Left cardiac atrium (tissue), 4 donors: Measurements from ENCODE around the gene YDJC. TPM values are rescaled to one million over a fixed set of nuclear protein-coding genes. Genes with fewer than 3 reads are reported as not detected.
"Not testable (repeated sequence)": the region's sequence is repeated elsewhere in the genome, so short reads cannot be mapped to it uniquely, and the experiment has no call there.

Source experiments
- ATAC-seq, 2 donors: fragments of 200-7000 bp; cut with Tn5 transposase; one replicate each; pipeline ENCODE4 v1.9.1; 2020; ENCODE audit warnings: mild to moderate bottlenecking in 2 of 2, moderate library complexity in 2 of 2
- DNase-seq: peaks from one replicate; pipeline ENCODE4 v3.0.0-alpha.2; 2020
- intact Hi-C, 2 donors: fragments of 100-400 bp; cut with DNase I; formaldehyde crosslinking; loops; one replicate each; pipeline versions ENCODE4 v1.14.1 to v1.15.1; 2022 to 2023
- long read RNA-seq: library from polyadenylated mRNA; unstranded; transcript quantifications from one replicate; pipeline ENCODE4 v2.0.0, GENCODE V29; 2021
- total RNA-seq, 2 donors: library from RNA; stranded (reverse); fragmentation: NEBNext Ultra II Directional; extraction: Animal tissue kit (Norgen Biotek cat#: 25700); gene quantifications; one replicate each; pipeline ENCODE4 v1.2.1, GENCODE V29; 2021
- donor health status: DM: no; HTN: yes; CAD: no.
- donor health status: DM: no; HTN: yes; CAD: no; lungs with severe emphysema.
- donor health status: DM: yes; HTN: yes; CAD: no.
- donor health status: Dilated cardiomyopathy.

Gene YDJC
- total RNA-seq, result 1 to 10 TPM; 5.7 to 6.4 TPM
- long read RNA-seq, transcript YDJC-203 (5 exons, 1,410 nt), result major isoform, 7 of 16 reads
- long read RNA-seq, partial matches to known transcripts, result 2 of 16 reads
- long read RNA-seq, other reads (novel, unspliced or antisense), result 1 of 16 reads

DNA sequence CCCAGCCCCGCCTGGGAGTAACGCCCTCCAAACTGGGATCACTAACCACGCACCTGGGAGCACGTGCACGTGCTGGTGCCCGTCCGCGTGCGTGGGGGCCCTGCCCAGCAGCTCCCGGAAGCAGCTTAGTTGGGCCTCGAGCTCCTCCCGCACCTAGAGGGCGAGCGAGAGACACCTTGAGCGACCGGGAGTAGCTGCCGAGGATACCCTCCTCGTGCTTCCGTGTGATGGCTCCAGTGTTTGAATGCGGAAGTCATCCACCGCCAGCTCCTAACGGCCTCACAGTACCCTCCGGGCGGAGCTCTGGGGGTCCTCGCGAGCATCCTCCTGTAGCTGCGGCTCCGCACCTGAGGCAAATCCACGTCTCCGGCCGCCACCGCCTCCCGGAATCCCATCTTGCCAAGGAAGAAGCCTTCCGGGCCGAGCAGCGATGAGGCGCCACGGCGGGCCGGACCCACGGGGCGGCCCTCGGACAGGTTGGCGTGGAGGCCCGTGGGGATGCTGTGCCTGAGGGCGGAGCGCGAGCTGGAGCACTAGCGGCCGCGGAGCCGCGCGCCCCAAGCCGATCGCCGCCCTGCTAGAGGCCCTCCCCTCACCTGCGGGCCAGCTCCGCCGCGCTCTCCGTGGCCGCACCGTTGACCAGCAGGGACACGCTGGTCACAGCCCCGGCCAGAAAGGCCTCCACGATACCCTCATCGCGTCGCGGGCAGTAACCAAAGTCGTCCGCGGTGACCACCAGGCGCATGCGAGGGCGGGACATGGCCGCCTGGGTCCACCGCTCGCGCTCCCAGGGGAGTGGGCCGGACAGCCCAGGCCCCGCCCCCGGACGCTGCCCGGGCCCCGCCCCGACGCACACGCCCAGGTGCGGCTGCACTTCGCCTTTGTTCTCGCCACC is at the start of gene YDJC:
Gene YDJC (minus strand): TSS at position 768 of the 895 bp plus-strand sequence. CDS start 8 bp downstream, at position 760.
- DNase-seq, result peak; percentile 94
- intact Hi-C loops, result loop anchor here in 1 of 2 donors (5.0 kb wide), 2 partner anchors 37 to 52 kb away; no protein-coding TSS in a partner anchor
- ATAC-seq, result peak; percentile 97

DNA sequence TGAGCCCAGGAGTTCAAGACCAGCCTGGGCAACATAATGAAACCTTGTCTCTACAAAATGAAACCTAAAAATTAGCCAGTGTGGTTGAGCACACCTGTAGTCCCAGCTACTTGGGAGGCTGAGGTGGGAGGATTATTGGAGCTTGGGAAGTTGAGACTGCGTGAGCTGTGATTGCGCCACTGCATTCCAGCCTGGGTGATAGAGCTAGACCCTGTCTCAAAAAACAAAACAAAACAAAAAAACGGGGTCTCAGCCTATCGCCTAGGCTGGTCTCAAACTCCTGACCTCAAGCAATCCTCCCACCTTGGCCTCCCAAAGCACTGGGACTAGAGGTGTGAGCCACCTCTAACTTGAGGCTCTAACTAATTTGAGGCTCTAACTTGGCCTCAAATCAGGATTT is 49.6 kb upstream of the YDJC start:
- intact Hi-C loops, result no loop called here
- ATAC-seq (no peak), DNase-seq (no peak)

DNA sequence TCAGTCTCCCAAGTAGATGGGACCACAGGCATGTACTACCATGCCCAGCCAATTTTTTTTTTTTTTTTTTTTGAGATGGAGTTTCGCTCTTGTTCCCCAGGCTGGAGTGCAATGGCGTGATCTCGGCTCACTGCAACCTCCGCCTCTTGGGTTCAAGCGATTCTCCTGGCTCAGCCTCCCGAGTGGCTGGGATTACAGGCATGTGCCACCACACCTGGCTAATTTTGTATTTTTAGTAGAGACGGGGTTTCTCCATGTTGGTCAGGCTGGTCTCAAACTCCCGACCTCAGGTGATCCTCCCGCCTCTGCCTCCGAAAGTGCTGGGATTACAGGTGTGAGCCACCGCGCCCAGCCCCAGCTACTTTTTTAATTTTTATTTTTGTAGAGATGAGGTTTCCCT is 49.0 kb upstream of the YDJC start:
- DNase-seq, ATAC-seq, intact Hi-C loops: not testable (repeated sequence)

DNA sequence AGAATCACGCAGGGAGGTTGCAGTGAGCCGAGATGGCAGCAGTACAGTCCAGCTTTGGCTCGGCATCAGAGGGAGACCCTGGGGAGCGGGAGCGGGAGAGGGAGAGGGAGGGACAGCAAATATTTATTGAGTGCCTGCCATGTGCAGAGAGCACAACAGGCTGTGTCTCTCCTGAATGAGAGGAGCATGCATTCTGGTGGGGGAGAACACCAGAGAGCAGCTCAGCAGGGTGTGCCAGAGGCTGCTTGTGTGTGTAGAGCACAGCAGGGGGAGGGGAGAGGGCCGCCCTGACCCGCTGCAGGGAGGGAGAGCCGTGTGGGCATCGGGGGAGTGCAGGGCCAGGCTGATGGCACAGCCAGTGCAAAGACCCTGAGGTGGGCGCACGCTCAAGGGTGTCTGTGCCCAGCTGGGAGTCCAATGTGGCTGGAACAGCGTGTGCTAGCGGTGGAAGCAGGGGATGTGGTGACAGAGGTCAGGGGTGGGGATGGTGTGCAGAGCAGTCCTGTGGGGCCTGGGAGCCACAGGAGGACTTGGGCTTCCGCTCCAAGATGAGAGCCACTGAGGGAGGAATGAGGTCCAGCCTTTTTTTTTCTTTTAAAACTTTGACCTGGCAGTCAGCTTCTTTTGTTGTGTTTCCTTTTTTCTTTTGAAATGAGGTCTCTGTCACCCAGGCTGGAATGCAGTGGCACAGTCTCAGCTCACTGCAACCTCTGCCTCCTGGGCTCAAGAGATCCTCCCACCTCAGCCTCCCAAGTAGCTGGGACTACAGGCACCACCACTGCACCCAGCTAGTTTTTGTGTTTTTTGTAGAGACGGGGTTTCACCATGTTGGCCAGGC is 48.0 kb upstream of the YDJC start:
- ATAC-seq, result peak in 1 of 2 donors; percentile 65

GRCh38 chr22:21674638-21675245 is 44.9 kb upstream of the YDJC start:
- DNase-seq (no peak), ATAC-seq (no peak)
- intact Hi-C loops, result no loop called here

More for the DNA sequence above, 48.0 kb upstream of the YDJC start:
- DNase-seq, result no peak
- intact Hi-C loops, result no loop called here

DNA sequence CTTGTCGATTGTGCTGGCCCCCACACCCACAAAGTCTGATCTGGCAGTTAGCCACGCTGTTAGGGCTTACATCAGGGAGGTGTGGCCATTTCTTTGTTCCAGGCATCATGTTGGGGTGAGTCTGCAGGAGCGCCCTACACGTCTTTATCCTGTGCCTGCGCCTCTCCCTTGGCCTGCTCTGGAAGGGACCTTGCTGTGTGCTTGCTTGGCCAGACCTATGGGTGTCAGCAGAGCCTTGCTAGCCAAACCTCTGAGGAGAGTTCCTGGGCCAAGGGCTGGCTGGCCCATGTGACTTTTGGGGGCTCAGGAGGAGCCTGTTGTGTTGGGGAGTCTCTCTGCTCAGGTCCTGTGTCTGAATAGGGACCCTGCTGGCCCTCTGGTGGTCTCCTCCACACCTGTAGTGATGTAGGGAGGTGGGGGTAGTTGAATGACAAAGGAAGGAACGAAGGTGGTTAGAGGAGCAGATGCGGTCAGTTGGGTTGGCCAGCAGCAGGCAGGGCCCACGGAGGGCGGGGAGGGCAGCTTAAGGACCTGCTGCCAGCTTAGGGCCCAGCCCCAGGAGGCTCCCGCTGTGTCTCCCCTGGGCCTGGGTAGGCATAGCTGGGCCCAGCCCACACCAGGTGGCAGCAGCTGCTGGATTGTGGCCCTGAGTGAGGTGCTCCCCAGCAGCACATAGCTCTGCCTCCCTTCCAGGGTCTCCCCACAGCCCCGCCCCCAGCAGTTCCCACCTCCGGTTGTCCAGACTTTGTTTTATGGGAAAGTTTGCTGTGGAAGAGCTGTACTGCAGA is 43.9 kb upstream of the YDJC start:
- DNase-seq (no peak), ATAC-seq (no peak)
- intact Hi-C loops, result no loop called here

DNA sequence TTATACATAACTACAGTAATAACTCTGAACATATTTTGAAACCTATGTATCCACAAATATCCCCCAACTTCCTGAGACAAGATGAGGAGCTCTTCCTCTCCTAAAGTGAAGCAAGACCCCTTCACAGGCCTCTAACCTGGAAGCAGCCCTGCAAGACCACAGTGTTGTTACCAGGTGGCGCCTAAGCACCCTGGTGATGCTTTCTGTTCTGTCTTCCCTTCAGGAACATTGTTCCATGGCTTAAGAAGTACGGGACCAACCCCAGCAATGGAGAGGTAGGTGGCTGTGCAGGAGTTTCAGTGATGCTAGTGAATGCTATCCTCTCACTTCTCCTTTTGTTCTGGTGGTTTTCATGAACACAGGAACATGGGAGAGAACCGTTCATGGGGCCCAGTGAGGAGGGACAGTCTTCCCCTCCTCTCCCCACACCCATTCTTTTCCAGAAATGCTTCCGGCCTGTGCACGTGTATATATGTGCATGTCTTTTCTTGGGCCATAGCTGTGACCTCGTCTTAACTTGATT is 42.3 kb upstream of the YDJC start:
- intact Hi-C loops, result no loop called here
- DNase-seq (no peak), ATAC-seq (no peak)

DNA sequence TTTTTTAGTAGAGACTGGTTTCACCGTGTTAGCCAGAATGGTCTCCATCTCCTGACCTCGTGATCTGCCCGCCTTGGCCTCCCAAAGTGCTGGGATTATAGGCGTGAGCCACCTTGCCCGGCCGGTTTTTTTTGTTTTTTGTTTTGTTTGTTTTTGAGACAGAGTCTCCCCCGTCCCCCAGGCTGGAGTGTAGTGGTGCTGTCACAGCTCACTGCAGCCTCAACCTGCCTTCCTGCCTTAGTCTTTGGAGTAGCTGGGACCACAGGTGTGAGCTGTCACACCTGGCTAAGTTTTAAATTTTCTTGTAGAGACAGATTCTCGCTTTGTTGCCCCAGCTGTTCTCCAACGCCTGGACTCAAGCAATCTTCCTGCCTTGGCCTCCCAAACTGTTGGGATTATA is 39.2 kb upstream of the YDJC start:
- intact Hi-C loops, result no loop called here
- ATAC-seq, result no peak

DNA sequence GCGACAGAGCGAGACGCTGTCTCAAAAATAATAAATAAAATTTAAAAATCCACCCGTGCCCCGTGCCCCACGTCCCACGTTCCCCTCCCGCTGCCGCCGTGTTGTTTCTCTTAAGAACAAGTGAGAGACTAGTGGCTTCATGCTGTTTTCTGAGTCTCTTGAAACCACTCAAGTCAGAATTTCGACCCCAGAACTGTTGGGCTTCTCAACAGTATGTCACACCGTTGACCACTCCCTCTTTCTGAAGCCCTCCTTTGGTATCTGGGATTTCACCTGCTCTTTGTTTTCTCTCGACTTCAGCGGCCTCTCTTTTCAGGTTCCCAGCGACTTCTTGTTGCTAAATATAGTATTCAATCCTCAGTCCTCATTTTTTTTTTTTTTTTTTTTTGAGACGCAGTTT is 37.0 kb upstream of the YDJC start:
- intact Hi-C loops, result no loop called here
- DNase-seq (no peak), ATAC-seq (no peak)

More for the DNA sequence above, 39.2 kb upstream of the YDJC start:
- DNase-seq, result no peak

DNA sequence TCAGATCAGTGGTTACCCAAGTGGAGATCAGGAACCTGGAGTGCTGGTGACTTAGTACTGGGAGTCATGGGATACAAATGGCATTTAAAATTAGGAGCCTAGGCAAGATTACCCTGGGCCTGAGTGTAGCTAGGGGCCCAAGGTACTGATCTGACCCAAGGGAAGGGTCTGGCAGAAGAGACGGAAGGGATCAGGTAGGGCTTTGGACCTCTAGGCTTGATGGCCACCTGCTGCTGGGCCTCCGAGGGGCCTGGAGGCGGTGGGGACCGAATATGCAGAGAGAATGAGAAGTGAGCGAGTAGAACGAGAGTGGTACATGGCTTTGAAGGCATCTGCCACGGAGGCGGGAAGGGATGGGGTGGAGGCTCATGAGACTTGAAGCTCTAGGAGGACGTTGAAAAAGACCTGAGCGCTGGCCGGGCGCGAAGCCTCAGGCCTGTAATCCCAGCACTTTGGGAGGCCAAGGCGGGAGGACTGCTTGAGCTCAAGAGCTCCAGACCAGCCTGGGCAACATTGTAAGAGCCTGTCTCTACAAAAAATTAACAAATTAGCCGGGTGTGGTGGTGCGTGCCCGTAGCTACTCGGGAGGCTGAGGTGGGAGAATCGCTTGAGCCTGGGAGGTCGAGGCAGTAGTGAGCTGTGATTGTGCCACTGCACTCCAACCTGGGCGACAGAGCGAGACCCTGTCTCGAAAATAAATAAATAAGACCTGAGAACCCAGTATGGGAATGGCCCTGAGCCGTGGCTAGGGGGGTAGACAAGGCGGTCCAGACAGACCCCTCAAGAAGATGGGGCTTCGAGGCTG is 35.4 kb upstream of the YDJC start:
- ATAC-seq (no peak), DNase-seq (no peak)
- intact Hi-C loops, result no loop called here

DNA sequence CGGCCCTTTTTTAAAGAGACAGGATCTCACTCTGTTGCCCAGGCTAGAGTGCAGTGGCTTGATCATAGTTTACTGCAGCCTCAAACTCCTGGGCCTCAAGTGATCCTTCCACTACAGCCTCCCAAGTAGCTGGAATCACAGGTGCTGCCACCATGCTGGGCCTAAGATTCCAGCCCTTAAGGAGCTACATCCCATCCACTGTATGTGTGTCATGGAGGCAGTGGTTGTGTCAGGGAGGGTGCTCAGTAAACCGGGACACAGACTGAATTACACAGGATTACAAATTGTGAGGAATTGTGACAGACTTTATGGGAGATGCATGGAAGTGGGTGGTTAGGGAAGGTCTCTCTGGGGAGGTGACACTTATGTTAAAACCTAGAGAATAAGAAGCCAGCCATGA is 33.9 kb upstream of the YDJC start:
- ATAC-seq (no peak), DNase-seq (no peak)
- intact Hi-C loops, result no loop called here

- ATAC-seq, result no peak
- no peak for DNase-seq
- intact Hi-C loops, result no loop called here
Measured at GRCh38 chr22:21661991-21662390, 32.2 kb upstream of the YDJC start.

DNA sequence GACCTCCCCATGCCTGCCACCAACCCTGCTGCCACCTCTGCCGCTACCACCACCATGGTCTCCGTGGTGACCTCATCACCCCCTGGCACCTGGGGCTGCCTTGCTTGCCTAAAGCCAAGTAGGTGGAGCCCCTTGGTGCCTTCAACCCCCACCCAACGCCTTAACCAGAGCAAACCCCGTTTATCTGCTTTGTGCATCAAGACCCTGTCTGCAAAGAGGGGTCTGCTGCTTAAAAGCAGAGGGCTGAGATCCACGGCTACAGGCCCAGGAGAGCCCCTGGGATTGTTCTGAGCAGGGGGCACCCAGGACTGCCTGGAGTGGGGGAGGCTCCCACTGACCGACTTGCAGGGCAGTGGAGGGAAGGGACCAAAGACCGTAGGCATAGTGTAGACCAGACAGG is 31.1 kb upstream of the YDJC start:
- intact Hi-C loops, result no loop called here
- DNase-seq (no peak), ATAC-seq (no peak)

- intact Hi-C loops, result no loop called here
- ATAC-seq, result no peak
- no peak for DNase-seq
Measured at GRCh38 chr22:21659864-21660525, 30.2 kb upstream of the YDJC start.

GRCh38 chr22:21657360-21658032 is 27.7 kb upstream of the YDJC start:
- DNase-seq (peak; percentile 81), ATAC-seq (peak; percentile 91)
- intact Hi-C loops, result no loop called here

DNA sequence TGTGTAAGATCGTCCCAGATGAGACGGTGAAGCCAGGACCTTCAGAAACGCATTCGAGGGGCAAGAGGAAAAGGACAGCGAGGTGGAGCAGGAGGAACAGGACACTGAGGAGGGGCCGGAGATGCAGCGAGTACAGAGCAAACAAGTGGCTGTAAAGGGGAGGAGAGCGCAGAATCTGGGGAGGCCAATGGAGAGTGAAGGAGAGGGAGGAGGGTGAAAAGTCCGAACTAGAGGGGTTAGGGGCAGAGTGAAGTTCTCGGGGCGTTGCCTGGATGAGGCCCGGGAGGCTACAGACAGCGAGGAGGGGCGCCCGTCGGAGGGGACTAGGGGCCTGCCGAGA is 27.2 kb upstream of the YDJC start:
- intact Hi-C loops, result no loop called here
- DNase-seq, result no peak

More for the DNA sequence above, 27.2 kb upstream of the YDJC start:
- no peak for ATAC-seq
